GM19240 (cell line): ENCODE results near the gene ULK1.
"Not testable (repeated sequence)": the region's sequence is repeated elsewhere in the genome, so short reads cannot be mapped to it uniquely, and the experiment has no call there.

Experiments used
- DNase-seq: peaks from one replicate; pipeline ENCODE4 v3.0.0; 2011; ENCODE audit warnings: low spot score; ENCODE audit not compliant: insufficient read length

Gene ULK1

DNA sequence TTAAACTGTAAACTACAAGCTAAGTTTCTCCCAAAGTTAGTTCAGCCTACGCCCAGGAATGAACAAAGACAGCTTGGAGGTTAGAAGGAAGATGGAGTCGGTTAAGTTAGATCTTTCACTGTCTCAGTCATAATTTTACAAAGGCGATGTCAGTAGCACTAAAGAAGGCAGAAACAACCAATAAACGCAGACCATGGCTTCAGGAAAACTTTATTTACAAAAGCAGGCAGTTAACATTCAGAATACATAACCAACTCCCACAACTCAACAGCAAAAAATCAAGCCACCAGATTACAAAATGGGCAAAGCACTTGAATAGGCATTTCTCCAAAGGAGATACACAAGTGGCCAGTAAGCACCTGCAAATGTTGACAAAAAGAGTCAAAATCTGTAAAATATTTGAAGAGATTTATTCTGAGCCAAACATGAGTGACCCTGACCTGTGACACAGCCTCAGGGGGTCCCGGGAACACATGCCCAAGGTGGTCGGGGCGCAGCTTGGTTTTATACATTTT lies 8.8 kb upstream of the ULK1 start:
- no peak for DNase-seq

DNA sequence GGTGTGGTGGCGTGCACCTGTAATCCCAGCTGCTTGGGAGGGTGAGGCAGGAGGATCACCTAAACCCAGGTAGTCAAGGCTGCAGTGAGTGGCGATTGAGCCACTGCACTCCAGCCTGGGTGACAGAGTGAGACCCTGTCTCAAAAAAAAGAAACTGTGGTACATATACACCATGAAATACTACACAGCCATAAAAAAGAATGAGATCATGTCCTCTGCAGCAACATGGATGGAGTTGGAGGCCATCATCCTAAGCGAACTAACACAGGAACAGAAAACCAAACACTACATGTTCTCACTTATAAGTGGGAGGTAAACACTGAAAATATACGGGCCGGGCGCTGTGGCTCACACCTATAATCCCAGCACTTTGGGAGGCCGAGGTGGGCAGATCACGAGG lies 2.7 kb upstream of the ULK1 start:
- not testable (repeated sequence) for DNase-seq

GRCh38 chr12:131892711-131893604 lies 1.5 kb upstream of the ULK1 start:
- no peak for DNase-seq

GRCh38 chr12:131893605-131894312 lies 663 bp upstream of the ULK1 start:
- DNase-seq: peak; percentile 9

DNA sequence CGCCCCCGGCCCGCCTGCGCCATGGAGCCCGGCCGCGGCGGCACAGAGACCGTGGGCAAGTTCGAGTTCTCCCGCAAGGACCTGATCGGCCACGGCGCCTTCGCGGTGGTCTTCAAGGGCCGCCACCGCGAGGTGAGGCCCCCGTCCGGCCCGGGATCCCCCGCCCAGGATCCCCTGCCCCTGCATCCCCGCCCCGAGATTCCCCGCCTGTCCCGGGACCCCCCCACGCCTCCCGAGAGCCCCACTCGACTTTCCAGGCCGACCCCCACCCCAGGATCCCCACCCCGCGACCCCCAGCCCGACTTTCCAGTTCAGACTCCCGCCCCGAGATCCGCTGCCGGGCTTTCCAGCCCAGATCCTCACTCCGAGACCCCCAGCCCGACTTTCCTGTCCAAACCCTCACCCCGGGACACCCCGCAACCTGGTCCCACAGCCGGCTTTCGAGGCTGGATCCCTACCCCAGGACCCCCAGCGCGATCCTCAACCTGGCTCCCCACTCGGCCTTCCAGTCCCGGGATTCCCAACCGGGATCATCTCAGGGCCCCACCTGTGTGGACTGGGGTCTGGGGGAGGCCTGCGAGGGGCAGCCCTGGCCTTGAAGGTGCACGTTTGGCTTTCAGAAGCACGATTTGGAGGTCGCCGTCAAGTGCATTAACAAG lies 688 bp downstream of the ULK1 start:
- DNase-seq: no peak

- no peak for DNase-seq
Observed at GRCh38 chr12:131895640-131896079, 1.2 kb downstream of the ULK1 start.

DNA sequence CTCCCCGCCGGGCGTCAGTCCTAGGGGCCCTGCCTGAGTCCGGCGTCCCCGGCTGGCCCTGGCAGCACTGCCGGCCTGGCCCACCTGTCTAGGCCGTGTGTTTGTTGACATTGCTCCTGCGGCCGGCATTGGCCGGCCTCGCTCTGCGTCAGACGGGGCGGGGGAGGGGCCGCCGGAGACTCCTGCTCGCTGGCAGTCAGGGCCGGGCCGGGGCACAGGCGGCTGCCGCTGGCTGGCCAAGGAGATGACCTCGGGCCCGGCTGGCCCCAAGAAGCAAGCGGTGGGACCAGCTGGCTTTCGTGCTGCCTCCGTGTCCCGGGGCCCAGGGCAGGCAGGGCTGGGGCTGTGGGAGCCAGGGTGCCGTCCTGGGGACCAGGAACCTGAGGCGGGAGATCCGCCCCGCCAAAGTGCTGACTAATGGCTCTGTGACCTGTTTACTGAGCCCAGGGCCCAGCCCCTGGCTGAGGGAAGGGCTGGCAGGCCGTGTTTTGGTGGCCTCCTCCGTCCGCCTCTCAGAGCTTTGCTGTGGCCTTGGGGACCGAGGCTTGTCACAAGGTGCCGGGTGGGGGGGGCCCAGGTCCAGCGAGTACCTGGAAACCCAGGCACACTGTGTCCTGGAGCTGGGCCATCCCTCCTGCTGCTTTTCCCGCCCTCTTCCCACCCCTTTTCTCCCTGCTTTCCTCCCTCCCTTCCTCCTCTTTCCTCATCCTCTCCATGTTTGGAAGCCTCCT lies 1.8 kb downstream of the ULK1 start:
- peak; percentile 98 for DNase-seq

GRCh38 chr12:131896811-131897270 lies 2.4 kb downstream of the ULK1 start:
- DNase-seq: no peak

GRCh38 chr12:131897276-131897675 lies 2.9 kb downstream of the ULK1 start:
- DNase-seq: no peak

DNA sequence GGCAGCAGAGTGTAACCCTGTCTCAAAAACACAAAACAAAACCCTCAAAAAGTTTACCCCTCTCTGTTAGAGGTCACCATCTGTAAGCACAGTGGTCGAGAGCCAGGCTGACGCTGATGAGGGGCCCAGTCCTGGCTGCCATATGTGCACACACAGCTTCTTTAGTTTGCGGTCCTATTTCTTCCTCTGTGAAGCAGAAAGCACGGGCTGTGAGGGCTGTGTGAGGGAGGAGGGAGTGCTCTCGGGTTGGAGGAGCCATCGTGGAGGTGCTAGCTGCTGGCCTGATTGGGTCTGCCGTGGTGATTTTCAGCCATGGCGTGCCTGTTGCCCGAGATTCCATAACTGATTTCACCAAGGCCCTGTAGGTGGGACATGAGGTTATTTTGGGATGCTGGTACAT lies 3.5 kb downstream of the ULK1 start:
- no peak for DNase-seq

DNA sequence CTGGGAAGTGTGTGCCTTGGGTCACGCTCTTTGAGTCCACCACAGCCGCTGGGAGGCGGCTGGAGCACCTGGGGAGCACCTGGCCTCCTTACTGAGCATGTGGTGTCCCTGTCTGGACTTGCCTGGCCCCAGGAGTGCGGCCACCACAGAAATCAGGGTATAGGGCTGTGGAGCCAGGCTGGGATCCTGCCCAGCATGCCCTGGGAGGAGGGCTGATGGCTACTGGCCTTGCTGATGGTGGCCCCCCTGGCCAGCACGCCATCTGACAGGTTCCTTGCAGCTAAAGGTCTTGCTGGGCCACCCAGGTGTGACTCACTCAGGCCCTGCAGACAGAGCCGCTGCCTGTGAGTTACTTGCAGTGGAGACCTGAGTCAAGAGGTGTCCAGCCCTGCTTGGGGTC lies 6.0 kb downstream of the ULK1 start:
- DNase-seq: no peak

GRCh38 chr12:131901431-131902331 lies 7.3 kb downstream of the ULK1 start:
- no peak for DNase-seq

GRCh38 chr12:131902332-131903241 lies 8.2 kb downstream of the ULK1 start:
- DNase-seq: no peak

DNA sequence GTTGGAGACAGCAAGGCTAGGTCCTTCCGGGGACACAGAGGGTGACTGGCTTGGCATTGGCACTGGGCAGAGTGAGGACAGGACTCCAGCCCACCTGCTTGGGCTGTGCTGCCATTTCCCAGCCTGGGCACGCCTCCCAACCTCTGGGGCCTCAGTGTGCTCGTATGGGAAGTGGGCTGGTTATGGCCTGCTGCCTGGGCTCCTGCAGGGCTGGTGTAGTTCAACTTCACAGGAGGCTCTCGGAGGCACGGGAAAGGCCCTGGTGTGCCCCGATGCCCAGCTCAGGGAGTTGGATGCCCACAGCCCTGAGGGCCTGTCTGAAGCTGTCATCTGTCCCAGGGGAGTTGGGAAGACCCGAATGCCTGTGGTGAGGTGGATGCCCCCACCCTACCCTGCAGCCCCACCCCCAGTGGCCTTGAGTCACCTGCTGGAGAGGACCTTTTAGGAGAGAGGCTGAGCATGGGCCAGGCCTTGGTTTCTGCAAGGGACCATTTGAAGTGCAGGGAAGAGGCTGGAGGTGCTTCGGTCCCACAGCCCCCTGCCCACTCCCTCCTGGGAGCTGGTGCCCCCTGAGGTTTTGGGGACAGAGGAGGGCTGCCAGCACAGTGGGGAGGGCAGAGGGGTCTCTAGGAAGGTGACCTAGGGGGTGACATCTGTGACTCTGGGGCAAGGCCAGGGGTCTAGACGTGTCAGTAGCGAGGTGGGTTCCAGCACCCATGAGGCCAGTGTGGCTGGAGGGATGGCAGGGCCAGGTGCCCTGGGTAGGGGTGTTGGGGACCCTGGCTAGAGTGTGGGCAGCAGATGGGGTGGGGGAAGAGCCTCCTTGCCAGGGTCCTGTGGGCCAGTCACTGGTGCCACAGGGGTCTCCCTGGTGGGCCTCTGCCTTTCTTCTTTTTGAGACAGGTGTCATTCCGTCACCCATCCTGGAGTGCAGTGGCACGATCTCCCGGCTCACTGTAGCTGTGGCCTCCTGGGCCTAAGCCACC lies 9.1 kb downstream of the ULK1 start:
- no peak for DNase-seq

GRCh38 chr12:131904346-131904745 lies 9.9 kb downstream of the ULK1 start:
- no peak for DNase-seq

GRCh38 chr12:131905081-131905629 lies 10.7 kb downstream of the ULK1 start:
- DNase-seq: no peak

DNA sequence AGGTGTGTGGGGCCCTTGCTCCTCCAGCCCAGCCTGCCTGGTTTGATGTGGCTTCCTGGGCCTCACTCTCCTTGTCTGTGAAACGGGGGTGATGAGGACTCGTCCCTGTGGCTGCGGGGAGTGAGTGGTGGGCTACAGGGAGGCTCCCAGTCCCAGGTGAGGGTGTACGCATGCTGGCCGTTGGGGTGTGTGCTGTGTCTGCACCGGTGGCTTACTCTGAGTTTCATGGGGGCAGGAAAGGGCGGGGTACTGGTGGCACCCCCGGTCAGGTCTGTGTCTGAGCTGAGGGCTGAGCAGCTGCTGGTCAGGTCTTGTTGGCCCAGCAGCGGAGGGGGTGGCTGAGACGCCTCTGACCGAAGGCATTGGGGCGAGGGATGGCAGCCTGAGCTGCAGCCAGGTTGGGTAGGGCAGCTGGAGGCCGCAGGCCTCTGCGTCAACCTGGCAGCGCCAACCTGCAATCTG lies 11.2 kb downstream of the ULK1 start:
- DNase-seq: no peak
